Measurements from ENCODE around the gene PRMT1.
"Not testable (repeated sequence)": the region's sequence is repeated elsewhere in the genome, so short reads cannot be mapped to it uniquely, and the experiment has no call there.

Gene PRMT1

DNA sequence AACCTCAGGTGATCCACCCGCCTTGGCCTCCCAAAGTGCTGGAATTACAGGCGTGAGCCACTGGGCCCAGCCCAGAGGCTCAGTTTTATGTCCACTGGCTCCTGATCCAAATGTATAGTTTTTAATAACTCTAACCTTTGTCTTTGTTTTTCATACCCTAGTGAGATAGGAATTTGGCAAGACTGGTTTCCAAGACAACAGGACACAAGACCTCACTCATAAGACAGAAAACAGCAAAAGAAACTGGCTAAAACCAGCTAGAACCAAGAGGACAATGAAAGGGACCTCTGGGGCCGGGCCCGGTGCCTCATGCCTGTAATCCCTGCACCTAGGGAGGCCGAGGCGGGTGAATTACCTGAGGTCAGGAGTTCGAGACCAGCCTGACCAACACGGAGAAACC lies 41.4 kb downstream of the PRMT1 start:
- in situ Hi-C loops (cut with MboI; ENCODE audit: low sequenced_read_pairs) = no loop called here

DNA sequence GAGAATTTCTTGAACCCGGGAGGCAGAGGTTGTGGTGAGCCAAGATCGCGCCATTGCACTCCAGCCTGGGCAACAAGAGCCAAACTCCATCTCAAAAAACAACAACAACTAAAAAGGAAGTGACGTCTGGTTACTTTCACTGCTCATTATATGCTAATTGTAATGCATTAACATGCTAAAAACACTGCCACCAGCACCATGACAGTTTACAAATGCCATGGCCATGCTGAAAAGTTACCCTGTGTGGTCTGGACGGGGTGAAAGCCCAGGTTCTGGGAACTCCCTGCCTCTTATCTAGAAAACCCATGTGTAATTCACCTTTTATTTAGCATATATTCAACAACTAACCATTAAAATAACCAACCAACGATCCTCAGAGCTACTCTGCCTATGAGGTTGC lies 41.9 kb downstream of the PRMT1 start:
- in situ Hi-C loops (cut with MboI; ENCODE audit: low sequenced_read_pairs) = no loop called here

DNA sequence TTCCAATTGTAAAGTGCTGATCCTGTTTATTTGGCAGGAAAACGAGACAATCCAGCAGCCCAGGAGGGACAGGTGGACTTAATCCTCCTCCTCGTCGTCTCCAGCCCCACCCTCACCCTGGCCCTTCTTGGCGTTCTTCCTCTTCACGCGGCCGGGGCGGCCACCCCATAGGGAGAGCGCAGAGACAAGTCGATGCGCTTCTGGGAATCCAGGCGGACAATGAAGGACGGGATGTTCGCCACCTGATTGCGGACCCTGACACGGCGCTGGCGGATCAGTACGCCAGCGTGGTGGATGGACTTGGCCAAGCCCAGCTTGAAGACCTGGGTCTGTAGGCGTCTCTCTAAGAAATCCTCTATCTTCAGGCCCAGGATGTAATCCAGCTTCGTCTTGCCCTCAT lies 42.3 kb downstream of the PRMT1 start:
- in situ Hi-C loops (cut with MboI; ENCODE audit: low sequenced_read_pairs) = not testable (repeated sequence)

DNA sequence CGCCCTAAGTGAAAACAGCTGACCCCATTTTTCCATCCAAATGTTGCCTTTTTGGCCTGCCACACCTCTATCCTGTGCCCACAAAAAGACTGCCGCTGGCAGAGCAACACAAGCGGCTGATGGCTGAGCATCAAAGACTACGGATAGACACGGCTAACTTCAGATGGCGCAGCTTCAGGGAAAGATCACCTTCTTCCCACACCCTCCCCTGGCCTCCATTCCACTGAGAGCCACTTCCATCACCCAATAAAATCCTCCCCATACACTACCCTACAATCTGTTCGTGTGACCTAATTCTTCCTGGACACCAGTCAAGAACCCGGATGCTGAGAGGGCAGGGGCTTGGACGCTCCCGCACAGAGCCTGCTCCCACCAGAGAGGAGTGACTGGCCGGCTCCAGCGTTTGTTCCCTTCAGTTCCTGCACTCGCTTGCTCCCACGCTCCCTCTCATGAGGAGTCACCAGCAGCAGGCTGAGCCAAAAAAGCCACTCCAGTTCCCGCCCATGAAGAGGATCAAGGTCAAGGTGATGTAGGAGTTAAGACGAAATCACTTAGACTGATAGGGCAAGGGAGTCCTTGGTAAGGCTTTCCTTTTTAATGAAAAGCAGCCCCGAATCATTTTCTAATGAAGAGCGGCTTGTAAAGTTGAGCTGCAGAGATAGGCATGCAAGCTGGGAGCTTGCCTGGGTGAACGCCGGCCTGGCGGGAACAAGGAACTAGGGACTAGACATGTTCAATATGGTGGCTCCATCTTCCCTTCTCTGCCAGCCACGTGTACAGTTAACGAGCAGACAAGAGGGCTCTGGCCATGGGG lies 50.4 kb downstream of the PRMT1 start:
- in situ Hi-C loops (cut with MboI; ENCODE audit: low sequenced_read_pairs) = no loop called here

DNA sequence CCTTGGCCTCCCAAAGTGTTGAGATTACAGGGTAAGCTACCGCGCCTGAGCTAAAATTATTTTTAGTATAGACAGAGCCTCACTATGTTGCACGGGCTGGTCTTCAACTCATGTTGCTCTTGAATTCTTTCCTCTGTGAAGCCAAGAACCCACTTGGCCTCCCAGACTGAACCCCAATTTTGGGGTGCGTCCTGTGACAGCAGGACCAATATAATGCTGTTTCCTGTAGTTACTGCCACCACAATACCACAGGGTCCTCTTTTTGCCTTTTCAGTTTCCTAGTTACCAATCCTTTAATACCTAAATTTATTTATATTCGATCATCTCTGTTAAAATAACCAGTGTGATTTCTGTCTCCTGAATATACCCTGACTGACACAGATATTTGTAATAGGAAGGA lies 53.1 kb downstream of the PRMT1 start:
- in situ Hi-C loops (cut with MboI; ENCODE audit: low sequenced_read_pairs) = no loop called here
